ENCODE measurements around the gene CLCNKB. TPM values are rescaled to one million over a fixed set of nuclear protein-coding genes. Genes with fewer than 3 reads are reported as not detected.

The CLCNKB gene
- total RNA-seq, 1 donor from 2014 or later, result 3.0 TPM

DNA sequence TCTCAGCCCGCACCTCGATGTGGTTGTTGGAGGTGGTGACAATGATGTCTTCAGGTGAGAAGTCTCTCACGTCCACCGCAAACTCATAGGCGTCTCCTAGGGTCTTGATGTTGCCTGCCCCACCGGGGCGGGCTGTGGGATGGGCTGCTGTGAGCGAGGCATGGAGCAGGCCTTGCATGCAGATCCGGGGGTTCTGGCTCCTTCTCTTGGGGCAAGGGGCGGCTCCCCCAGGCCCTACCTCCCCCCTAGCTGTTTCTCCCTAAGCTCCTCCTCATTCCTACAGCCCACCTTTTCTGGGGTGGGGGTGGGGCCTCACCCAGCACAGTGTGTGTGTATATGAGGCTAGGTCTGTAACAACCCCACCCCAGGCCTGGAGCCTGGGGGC, 26.5 kb upstream of the CLCNKB start:
- peaks cover 55% of the 10 kb centered on the region for H3K4me1 Mint-ChIP-seq
- H3K9me3 Mint-ChIP-seq, result no peaks in the 10 kb centered on the region
- H3K27me3 Mint-ChIP-seq (ENCODE audit: low read depth), result peaks cover 6% of the 10 kb centered on the region
- no peaks in the 10 kb centered on the region for H3K36me3 Mint-ChIP-seq
- TF ChIP-seq, protein P1, sequence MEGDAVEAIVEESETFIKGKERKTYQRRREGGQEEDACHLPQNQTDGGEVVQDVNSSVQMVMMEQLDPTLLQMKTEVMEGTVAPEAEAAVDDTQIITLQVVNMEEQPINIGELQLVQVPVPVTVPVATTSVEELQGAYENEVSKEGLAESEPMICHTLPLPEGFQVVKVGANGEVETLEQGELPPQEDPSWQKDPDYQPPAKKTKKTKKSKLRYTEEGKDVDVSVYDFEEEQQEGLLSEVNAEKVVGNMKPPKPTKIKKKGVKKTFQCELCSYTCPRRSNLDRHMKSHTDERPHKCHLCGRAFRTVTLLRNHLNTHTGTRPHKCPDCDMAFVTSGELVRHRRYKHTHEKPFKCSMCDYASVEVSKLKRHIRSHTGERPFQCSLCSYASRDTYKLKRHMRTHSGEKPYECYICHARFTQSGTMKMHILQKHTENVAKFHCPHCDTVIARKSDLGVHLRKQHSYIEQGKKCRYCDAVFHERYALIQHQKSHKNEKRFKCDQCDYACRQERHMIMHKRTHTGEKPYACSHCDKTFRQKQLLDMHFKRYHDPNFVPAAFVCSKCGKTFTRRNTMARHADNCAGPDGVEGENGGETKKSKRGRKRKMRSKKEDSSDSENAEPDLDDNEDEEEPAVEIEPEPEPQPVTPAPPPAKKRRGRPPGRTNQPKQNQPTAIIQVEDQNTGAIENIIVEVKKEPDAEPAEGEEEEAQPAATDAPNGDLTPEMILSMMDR (IDR thresholded peaks at IDR 0.05; ENCODE audit: unreplicated experiment), result no peak
- H3K4me3 Mint-ChIP-seq, result no peak overlapping the region
- DNase-seq (ENCODE audit: low spot score in 2 of 2, unreplicated experiment in 2 of 2), result no peak
- H3K27ac Mint-ChIP-seq, result no peak overlapping the region

DNA sequence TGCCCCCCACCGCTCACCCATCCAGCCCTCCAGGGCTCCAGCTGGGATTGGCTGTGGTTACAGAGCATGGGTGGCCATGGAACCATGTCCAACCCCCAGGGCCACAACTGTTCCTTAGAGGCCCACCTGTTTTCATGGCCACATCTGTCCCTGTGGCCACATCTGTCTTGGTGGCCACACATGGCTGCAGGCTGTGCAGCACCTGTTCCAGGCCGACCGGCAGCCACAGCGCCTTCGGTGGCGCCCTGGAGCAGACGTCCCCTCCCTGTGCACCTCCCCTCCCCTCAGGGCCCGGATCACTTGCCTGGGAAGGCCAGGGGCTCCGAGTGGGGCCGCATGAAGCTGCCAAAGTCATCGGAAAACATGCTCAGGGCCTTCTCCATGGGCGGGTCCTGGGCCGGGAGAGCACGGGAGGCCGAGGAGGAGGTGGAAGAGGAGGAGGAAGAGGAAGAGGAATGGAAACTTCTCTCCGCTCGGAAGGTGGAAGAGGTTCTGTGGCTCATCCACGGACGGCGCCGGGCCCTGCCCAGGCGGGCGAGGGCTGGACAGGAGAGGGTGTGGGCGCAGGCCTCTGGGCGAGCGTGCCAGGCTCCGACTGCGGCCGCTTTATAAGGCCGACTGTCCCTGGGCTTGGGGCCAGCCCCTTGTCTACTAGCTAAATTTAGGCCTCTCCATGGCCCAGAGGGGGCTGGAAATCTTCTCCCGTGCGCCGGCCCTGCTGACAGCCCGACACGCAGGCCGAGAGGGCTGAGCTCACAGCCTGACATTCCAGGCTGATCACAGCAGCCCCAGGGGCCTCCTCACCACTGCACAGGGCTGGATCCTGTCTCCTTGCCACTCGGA, 25.9 kb upstream of the CLCNKB start, which contains the start of gene HSPB7:
TSS of gene HSPB7 (minus strand) at position 583 of the 843 bp plus-strand sequence. CDS start at position 503, 80 bp downstream.
- H3K4me3 Mint-ChIP-seq, result peak within 1 kb of the TSS; percentile 26
- no peaks in the 10 kb centered on the region for H3K9me3 Mint-ChIP-seq
- H3K4me1 Mint-ChIP-seq, result peaks cover 55% of the 10 kb centered on the region
- peaks cover 6% of the 10 kb centered on the region for H3K27me3 Mint-ChIP-seq (ENCODE audit: low read depth)
- peak within 1 kb of the TSS; percentile 93 for H3K27ac Mint-ChIP-seq
- peak; percentile 54 to 76 for DNase-seq (ENCODE audit: low spot score in 2 of 2, unreplicated experiment in 2 of 2)
- no peaks in the 10 kb centered on the region for H3K36me3 Mint-ChIP-seq
- TF ChIP-seq, protein P1 (IDR thresholded peaks at IDR 0.05; ENCODE audit: unreplicated experiment), result no peak

DNA sequence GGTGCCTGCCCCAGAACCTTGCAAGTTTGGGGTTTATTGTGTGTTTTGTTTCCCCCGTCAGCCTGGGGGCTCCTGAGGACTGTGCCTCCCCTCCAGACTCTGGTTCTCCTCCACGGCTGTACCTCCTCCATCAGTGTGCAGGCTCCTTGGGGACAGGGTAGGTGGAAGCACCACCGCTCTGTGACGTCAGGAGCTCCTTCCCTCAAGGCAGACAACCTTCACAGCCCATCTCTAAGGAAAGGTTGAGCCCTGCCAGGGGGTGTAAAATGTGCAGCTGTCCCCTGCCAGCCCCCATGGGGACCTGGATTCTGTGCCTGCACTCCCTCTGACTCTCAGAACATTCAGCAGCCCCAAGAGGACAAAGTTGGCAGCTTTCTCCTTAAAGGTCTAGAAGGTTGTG, 25.3 kb upstream of the CLCNKB start:
- Mint-ChIP-seq H3K27me3 (ENCODE audit: low read depth) (peaks cover 6% of the 10 kb centered on the region), H3K4me1 (peaks cover 55% of the 10 kb centered on the region), H3K36me3 (no peaks in the 10 kb centered on the region), H3K9me3 (no peaks in the 10 kb centered on the region), H3K4me3 (peak overlapping the region; percentile 11), H3K27ac (peak overlapping the region; percentile 93)
- DNase-seq (ENCODE audit: low spot score in 2 of 2, unreplicated experiment in 2 of 2), result no peak
- TF ChIP-seq, protein P1 (IDR thresholded peaks at IDR 0.05; ENCODE audit: unreplicated experiment), result no peak

DNA sequence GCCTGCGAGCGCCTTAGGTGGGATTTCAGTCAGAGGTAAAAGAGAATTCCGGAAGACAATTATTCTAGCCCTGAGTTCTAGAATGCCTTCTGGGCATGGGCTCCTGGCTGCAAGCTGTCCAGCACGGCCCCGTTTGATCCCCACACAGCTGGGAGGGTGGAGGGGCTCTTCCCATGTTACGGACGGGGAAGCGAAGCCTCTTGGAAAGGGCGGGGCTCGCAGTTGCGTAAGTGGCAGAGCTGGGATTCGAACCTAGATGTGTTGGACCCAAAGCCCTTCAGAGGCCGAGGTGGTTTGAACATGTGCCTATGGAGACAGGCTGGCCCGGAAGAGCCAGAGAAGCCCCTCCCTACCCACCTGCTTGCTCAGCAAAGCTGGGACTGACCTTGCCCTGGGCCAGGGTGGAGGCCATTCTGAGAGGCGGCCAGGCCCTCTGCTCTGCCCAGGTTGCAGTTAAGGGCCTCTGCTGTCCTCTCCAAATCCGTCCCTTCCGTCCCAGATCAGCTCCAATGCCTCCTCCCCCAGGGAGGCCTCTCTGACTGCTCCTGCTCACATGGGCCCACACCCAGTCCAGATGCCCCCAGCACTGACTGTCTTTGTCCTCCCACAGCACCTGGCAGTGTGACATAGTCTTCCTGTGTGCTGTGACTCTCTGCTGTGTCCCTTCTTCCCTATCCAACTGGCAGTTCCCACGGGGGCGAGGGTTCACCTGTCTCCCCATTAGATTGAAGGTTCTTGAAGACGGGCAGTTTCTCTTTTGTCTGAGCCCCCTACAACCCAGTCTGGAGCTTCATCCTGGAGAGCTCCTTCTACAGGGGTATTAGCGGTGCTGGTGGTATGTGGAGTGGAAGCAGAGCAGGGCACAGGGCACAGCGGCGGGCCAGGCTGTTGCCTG, 24.6 kb upstream of the CLCNKB start:
- Mint-ChIP-seq H3K4me3 (no peak overlapping the region), H3K4me1 (peaks cover 48% of the 10 kb centered on the region), H3K9me3 (no peaks in the 10 kb centered on the region), H3K36me3 (no peaks in the 10 kb centered on the region), H3K27me3 (ENCODE audit: low read depth) (peaks cover 6% of the 10 kb centered on the region), H3K27ac (peak overlapping the region; percentile 93)
- TF ChIP-seq, protein P1 (IDR thresholded peaks at IDR 0.05; ENCODE audit: unreplicated experiment), result no peak
- no peak for DNase-seq (ENCODE audit: low spot score in 2 of 2, unreplicated experiment in 2 of 2)

DNA sequence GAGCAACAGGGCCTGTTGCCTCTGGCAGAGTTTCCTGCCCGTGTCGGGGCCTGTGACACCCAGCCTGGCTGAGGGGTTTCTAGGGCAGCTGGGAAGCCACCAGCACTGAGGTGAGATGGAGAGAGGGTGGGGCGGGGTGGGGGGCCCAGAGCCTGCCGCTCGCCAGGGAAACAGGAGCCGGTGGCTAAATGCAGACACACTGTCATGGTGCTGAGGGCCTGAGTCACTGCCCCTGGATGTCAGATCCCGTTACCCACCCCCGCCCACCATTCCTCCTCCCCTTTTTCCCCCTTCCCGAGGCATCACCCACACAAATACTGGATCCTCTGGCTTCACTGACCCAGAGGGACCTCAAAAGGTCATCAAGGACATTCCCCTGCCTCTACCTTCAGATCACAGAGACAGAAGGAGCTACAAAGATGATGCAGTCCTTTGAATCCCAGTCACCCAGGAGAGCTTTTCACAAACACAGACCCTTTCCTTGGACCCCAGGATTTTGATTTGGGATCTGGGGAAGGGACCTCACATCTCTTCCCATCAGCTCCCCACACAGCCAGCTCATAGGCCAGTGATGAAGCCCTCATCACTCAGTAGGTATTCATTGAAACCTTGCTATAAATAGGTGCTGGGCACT, 23.8 kb upstream of the CLCNKB start:
- Mint-ChIP-seq H3K4me1 (peaks cover 41% of the 10 kb centered on the region), H3K27ac (peak overlapping the region; percentile 77), H3K27me3 (ENCODE audit: low read depth) (peaks cover 6% of the 10 kb centered on the region), H3K36me3 (no peaks in the 10 kb centered on the region), H3K9me3 (no peaks in the 10 kb centered on the region), H3K4me3 (no peak overlapping the region)
- DNase-seq (ENCODE audit: low spot score in 2 of 2, unreplicated experiment in 2 of 2), result no peak
- TF ChIP-seq, protein P1 (IDR thresholded peaks at IDR 0.05; ENCODE audit: unreplicated experiment), result no peak

Data from mesothelial cell of epicardium (in vitro differentiated cells).